Esophagus squamous epithelium (tissue), 5 donors: ENCODE data around the gene NDFIP2. TPM values are rescaled to one million over a fixed set of nuclear protein-coding genes. Genes with fewer than 3 reads are reported as not detected.

Experiments
- DNase-seq: peaks from one replicate; lab custom pipeline; 2025; lab: John Stamatoyannopoulos, UW
- H3K27ac ChIP-seq, 4 donors: fragments of 200-600 bp; sonication (generic); one replicate each; pipeline ENCODE4 v1.5.1; 2016 to 2019; ENCODE audit warnings: mild to moderate bottlenecking in 1 of 4
- H3K27me3 ChIP-seq, 4 donors: fragments of 200-600 bp; sonication (generic); 1 replicate in 3 of 4; 2 replicates in 1 of 4; pipeline versions ENCODE4 v1.5.1 to v1.6.0; 2017 to 2021; ENCODE audit warnings: antibody characterized with exemption in 1 of 4
- H3K36me3 ChIP-seq, 3 donors: fragments of 200-600 bp; sonication (generic); one replicate each; pipeline ENCODE4 v1.5.1; 2016 to 2019
- H3K4me1 ChIP-seq, 3 donors: fragments of 200-600 bp; sonication (generic); one replicate each; pipeline ENCODE4 v1.5.1; 2017 to 2019
- H3K4me3 ChIP-seq, 4 donors: fragments of 200-600 bp; sonication (generic); 1 replicate in 3 of 4; 2 replicates in 1 of 4; pipeline ENCODE4 v1.5.1; 2016 to 2019; ENCODE audit warnings: mild to moderate bottlenecking in 2 of 4, moderate library complexity in 1 of 4
- H3K9me3 ChIP-seq, 3 donors: fragments of 200-600 bp; sonication (generic); one replicate each; pipeline ENCODE4 v1.5.1; 2016 to 2019
- CTCF ChIP-seq, 6 experiments: fragments of 450-650 bp in 4 of 6; fragments of 200-600 bp in 2 of 6; sonication (generic) in 2 of 6; IDR thresholded peaks; one replicate each; pipeline ENCODE4 v1.5.1; 2016 to 2019; ENCODE audit warnings: antibody characterized with exemption in 6 of 6, mild to moderate bottlenecking in 4 of 6, moderate library complexity in 4 of 6
- POLR2A ChIP-seq, 4 donors: fragments of 450-650 bp; IDR thresholded peaks; one replicate each; pipeline ENCODE4 v1.6.1; 2017; ENCODE audit warnings: antibody characterized with exemption in 4 of 4, mild to moderate bottlenecking in 4 of 4, moderate library complexity in 3 of 4
- WGBS, 2 donors: methylation state at CpG; one replicate each; pipeline ENCODE4 v1.1.5; 2018; 5-methylcytosine and 5-hydroxymethylcytosine counted together
- intact Hi-C: fragments of 100-400 bp; cut with DNase I; formaldehyde crosslinking; loops from one replicate; pipeline ENCODE4 v1.15.0; 2022
- total RNA-seq, 4 donors: library from RNA; depleted of rRNA; stranded (reverse); fragments of >200 nt; gene quantifications; one replicate each; pipeline ENCODE4 v1.1.0, GENCODE V29; 2016
- donor health status: DM: yes; HTN: yes; CAD: no.

The NDFIP2 gene
- total RNA-seq, 4 donors from 2014 or later = 37.8 to 81.9 (median 54.8) TPM

DNA sequence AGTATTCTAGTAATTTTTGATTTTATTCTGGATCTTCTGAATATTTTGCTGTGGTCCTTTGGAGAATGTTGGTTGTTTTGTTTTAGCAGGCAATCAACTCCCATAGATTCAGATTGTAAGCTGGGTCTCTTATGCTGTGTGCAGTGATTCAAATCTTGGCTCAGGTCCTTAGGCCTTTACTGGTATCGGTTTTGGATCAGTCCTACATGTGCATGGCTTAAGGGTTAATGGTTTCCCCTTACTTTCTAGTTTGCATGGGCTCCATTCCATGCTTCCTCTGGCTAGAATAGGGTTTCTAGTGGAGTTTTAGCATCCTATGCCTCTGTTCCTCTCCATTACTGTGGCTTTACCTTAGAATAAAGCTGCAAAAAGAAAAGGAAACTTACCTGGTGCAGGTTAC, 16.1 kb downstream of the NDFIP2 start:
- Histone ChIP-seq H3K36me3 (no peaks in the 10 kb centered on the region), H3K4me1 (peaks cover 6 to 89% (median 24%) of the 10 kb centered on the region in 3 donors), H3K27me3 (no peaks in the 10 kb centered on the region), H3K4me3 (no peak overlapping the region), H3K27ac (peak overlapping the region in 3 of 4 donors; percentile 65 to 86 (median 71)), H3K9me3 (no peaks in the 10 kb centered on the region)
- intact Hi-C loops = no loop called here
- 38 to 64% methylated on average over 1 of the region's 1 CpG for WGBS, 2 donors
- no peak for TF ChIP-seq CTCF (IDR thresholded peaks at IDR 0.05)
- TF ChIP-seq POLR2A (IDR thresholded peaks at IDR 0.05) = no peak
- no peak for DNase-seq

- Histone ChIP-seq H3K4me3 (no peak overlapping the region), H3K9me3 (no peaks in the 10 kb centered on the region), H3K4me1 (peaks cover 7 to 89% (median 25%) of the 10 kb centered on the region in 3 donors), H3K36me3 (no peaks in the 10 kb centered on the region), H3K27ac (peak overlapping the region in 2 of 4 donors; percentile 71 to 86), H3K27me3 (no peaks in the 10 kb centered on the region)
- DNase-seq = no peak
- WGBS, 2 donors = 46 to 78% methylated on average over 1 of the region's 1 CpG
- intact Hi-C loops = no loop called here
- TF ChIP-seq CTCF (IDR thresholded peaks at IDR 0.05) = no peak
- no peak for TF ChIP-seq POLR2A (IDR thresholded peaks at IDR 0.05)
Measured at GRCh38 chr13:79497852-79498251, 16.9 kb downstream of the NDFIP2 start.

DNA sequence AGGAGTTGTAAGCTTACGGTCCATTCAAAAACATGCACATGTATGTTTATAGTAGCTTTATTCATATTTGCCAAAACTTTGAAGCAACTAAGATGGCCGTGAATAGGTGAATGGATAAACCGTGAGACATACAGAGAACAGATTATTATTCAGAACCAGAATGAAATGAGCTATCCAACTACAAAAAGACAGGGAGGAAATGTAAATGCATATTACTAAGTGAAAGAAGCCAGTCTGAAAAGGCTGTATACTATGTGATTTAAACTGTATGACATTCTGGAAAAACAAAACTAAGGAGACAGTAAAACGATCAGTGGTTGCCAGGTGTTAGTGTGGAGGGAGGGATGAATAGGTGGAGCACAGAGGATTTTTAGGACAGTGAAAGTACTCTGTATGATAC, 19.9 kb downstream of the NDFIP2 start:
- H3K27ac ChIP-seq = peak overlapping the region; percentile 68 to 79 (median 76)

DNA sequence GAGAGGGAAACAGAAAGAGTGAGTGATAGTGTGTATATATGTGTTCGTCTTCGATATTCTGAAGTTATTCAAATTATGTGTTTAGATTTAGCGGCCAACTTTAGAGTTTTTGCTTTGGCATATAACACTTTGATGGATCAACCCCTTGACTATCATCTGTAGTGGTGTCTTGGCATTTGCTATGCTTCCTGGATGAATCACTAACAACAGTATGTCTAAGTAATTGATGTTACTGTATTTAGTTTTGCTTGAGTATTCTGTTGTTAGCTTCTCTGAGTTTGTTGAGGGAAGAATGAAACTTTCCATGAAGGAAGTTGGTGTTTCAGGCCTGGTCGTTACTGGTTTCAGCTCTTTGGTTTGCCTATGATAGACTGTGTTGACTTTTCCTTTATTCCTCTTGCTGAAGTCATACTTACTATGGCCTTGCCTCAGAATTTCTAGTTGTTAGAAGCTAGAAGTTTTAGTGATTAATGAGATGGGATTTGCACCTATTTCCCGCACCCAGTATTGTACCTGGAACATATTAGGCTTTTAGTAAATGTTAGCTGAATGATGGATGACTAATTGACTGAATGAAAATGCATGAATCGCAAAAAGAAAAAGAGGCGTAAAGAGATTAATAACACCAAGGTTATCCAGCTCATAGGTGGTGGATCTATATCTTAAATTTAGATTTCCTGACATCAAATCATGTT, 20.7 kb downstream of the NDFIP2 start:
- Histone ChIP-seq H3K4me1 (peaks cover 7 to 60% (median 9%) of the 10 kb centered on the region in 3 donors), H3K27me3 (no peaks in the 10 kb centered on the region), H3K9me3 (no peaks in the 10 kb centered on the region), H3K27ac (peak overlapping the region; percentile 68 to 79 (median 76)), H3K36me3 (no peaks in the 10 kb centered on the region), H3K4me3 (no peak overlapping the region)
- intact Hi-C loops = no loop called here
- DNase-seq = no peak
- WGBS, 2 donors = 40 to 54% methylated on average over 7 of the region's 7 CpGs
- TF ChIP-seq CTCF (IDR thresholded peaks at IDR 0.05) = no peak
- TF ChIP-seq POLR2A (IDR thresholded peaks at IDR 0.05) = no peak

More for the DNA sequence above, 19.9 kb downstream of the NDFIP2 start:
- H3K9me3 ChIP-seq = no peaks in the 10 kb centered on the region
- no peaks in the 10 kb centered on the region for H3K27me3 ChIP-seq
- no peaks in the 10 kb centered on the region for H3K36me3 ChIP-seq
- no peak for TF ChIP-seq POLR2A (IDR thresholded peaks at IDR 0.05)
- TF ChIP-seq CTCF (IDR thresholded peaks at IDR 0.05) = no peak
- H3K4me1 ChIP-seq = peaks cover 7 to 69% (median 12%) of the 10 kb centered on the region in 3 donors
- no peak for DNase-seq
- 74 to 78% methylated on average over 4 of the region's 4 CpGs for WGBS, 2 donors
- H3K4me3 ChIP-seq = no peak overlapping the region
- intact Hi-C loops = no loop called here

GRCh38 chr13:79502859-79503468, 22.0 kb downstream of the NDFIP2 start:
- intact Hi-C loops = no loop called here
- 59 to 67% methylated on average over 3 of the region's 3 CpGs for WGBS, 2 donors
- DNase-seq = no peak
- Histone ChIP-seq H3K9me3 (no peaks in the 10 kb centered on the region), H3K4me3 (no peak overlapping the region), H3K4me1 (peaks cover 5 to 52% (median 7%) of the 10 kb centered on the region in 3 donors), H3K27ac (peak overlapping the region in 3 of 4 donors; percentile 68 to 79 (median 78)), H3K27me3 (no peaks in the 10 kb centered on the region), H3K36me3 (no peaks in the 10 kb centered on the region)
- TF ChIP-seq CTCF (IDR thresholded peaks at IDR 0.05) (no peak), POLR2A (IDR thresholded peaks at IDR 0.05) (no peak)
